GM18498 (cell line): ENCODE results near the gene NOX5.

Source experiments
- ATAC-seq: cut with Tn5 transposase; IDR thresholded peaks from one replicate; pipeline ENCODE4 v1.9.1; 2021; ENCODE audit warnings: mild to moderate bottlenecking, moderate library complexity; ENCODE audit not compliant: unreplicated experiment

Gene NOX5

GRCh38 chr15:68990231-68990991 is 24.1 kb upstream of the NOX5 start:
- ATAC-seq, result no peak

- no peak for ATAC-seq
Observed at GRCh38 chr15:68990992-68991500, 23.4 kb upstream of the NOX5 start.

GRCh38 chr15:68991723-68992122 is 22.8 kb upstream of the NOX5 start:
- ATAC-seq, result no peak

GRCh38 chr15:68992696-68993095 is 21.8 kb upstream of the NOX5 start:
- no peak for ATAC-seq

- no peak for ATAC-seq
Observed at GRCh38 chr15:68993276-68993675, 21.2 kb upstream of the NOX5 start.

GRCh38 chr15:68994149-68994548 is 20.3 kb upstream of the NOX5 start:
- no peak for ATAC-seq

GRCh38 chr15:68994981-68995761 is 19.3 kb upstream of the NOX5 start:
- ATAC-seq, result no peak

DNA sequence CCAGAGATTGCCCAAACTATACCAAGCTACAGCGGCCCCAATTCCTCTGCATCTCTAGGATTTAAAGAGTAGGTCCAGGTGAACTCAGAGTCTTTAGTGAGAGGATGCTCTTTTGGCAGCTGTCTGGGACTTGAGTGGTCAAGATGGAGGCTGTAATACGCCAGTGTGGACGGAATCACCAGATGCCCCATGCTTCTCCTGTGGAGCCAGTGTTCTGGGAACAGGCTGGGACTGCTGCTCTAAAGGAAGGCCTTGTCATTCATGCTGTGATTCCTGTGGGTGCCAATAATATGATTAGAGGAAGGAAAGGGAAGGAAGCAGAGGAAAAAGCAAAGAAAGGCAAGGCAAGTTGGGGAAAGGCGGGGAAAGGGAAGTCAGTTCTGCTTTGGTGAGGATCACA is 17.4 kb upstream of the NOX5 start:
- ATAC-seq, result no peak

DNA sequence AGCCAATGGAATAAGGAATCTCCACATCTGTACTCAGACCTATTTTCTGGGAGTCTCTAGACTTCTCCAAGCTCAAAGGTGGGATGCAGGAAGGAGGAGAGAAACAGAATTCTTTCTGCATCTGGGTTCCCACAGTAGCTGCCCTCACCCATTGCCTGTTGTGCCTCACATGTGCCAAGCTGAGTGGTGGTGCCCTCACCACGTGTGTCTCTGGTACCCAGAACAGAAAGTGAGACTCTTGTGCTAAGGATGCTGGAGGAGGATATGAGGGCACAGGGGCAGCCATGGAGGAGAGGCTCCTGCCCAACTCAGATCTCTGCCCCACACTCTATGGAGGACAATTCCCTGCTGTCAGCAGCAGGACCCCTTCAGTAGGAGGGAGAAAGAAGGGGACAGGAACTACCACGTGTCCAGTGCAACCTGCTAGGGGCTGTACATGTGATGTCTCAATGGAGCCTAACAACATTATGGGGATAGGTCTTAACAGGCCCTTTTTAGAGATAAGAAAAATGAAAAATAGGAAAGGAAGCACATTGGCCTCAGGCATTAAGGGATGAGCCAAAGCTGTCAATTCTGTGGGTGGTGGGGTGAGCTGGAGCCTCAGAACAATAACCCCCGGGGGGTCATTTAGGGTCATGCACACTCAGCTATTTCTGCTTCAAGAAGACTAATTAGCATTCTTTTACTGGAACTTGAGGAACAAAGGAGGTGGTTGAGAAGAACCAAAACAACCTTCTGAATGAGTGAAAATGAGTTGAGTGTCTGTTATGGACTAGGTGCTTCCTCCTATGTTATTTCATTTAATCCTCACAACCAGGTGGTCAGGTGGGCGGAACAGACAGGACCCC is 16.3 kb upstream of the NOX5 start:
- no peak for ATAC-seq

- no peak for ATAC-seq
Observed at GRCh38 chr15:68999091-68999490, 15.4 kb upstream of the NOX5 start.

DNA sequence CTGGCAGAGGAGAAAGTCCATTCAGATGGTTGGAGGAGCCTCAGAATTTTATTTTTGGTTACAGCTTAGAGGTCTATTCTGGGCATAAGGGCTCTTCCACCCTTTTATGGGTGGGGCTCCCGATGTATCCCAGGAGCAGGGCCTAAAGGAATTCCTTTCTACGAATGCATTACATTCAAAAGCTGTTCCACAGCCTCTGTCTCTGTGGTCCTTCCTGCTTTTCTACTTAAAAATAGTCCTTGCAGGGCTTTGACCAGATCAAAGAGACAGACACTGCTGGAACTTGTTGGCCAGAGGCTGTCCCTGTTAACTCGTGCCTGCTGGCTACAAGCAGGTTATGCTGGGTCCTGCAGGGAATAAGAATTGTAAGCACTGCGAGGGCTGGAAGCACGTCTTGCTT is 14.4 kb upstream of the NOX5 start:
- ATAC-seq, result no peak

DNA sequence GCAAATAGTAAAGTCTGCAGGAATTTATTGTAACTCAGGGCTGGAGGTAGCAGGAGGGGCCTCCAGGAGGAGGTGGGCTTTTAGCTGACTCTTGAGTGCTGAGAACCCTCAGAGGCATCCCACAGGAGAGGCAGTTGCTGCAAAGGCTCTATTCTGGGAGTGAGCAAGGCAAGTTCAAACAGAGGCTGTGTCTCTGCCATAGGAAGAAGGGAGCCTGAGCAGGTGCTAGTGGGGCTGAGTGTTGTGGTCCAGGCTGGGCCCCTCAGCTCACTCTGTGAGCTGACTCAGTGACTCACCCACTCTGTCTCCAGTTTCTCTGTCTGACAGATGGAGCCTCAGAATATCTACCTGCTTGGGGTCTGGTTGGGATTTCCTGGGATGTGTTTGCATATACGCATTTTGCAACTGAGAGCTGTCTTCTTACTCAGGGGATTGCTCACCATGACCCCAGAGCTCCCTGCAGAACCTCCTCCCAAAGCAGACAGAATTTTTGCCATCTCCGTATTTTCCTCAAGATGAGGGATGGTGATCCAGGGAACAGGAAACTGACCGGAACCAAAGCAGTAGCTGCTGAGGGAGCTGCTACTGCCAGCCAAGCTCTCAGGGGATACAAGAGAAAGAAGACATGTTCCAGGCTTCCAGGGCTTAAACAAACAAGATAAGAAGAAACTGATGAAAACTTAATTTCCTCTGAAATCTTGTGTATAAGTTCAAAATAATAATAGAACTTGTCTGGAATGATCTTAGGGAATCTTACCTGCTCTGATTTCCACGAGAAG is 13.6 kb upstream of the NOX5 start:
- ATAC-seq, result no peak

- no peak for ATAC-seq
Observed at GRCh38 chr15:69002783-69003182, 11.7 kb upstream of the NOX5 start.

DNA sequence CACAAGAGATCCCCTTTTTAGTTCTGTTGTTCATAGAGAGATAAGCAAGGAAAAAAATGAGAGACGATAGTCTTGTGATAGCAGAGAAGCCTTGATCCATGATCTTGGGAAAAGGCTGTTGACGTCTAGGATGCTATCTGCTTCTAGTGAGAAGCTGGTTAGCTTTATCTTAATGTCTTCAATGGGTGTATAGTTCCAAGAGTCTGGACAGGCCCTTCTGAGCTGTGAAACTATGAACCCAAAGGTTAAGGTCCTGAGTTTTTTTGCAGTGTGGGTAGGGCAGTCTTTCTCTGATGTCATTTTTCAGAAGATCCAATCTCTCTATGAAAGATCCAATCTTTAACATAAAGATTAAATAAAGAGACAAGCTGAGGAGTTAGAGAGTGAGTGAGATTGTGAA is 10.5 kb upstream of the NOX5 start:
- no peak for ATAC-seq

DNA sequence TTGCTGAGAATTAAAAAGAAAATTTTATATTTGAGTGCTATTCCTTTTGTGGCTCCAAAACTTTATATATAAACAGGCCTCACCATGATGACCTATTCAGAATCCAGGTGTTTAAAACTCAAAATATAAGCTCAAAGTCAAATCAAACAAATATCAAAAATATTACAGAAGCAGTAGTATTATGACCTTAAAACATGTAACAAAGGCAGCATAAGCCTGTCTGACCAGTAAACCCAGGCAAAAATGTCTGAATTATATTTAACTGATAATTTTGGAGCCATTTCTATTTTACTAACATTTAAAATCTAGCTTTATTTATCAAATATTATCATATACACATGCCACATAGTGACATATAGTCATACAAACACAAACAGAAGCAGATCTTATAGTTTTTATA is 6.4 kb upstream of the NOX5 start:
- no peak for ATAC-seq

DNA sequence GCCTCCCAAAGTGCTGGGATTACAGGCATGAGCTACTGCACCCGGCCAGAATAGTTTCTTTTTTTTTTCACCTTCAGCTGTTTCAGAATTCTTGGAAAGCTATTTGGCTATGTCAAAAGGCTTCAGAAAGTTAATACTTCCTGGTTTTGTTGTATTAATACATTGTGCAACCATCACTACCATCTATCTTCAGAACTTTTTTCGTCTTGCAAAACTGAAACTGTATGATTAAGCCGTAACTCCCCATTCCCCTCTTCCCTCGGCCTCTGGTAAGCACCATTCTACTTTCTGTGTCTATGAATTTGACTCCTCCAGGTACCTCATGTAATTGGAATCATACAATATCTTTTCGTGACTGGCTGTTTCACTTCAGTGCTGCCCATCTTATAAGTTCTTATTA is 5.2 kb upstream of the NOX5 start:
- ATAC-seq, result no peak

DNA sequence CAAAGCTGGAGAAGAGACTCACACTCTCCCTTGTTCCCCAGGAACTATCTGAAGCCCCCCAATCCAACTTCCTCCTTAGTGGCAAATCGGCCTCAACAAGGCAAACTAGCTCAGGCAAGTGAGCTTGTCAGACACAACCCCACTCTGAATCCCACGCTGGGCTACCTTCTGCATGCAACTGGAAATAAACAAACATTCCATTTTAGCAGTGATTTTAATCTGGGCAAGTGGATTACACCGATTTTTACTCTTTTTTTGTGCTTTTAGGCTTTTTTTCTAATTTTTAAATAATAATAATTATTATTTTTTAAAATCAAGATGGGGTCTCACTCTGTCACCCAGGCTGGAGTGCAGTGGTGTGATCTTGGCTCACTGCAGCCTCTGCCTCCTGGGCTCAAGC is 2.9 kb upstream of the NOX5 start:
- ATAC-seq, result no peak

GRCh38 chr15:69012761-69013364 is 1.6 kb upstream of the NOX5 start:
- ATAC-seq, result no peak

DNA sequence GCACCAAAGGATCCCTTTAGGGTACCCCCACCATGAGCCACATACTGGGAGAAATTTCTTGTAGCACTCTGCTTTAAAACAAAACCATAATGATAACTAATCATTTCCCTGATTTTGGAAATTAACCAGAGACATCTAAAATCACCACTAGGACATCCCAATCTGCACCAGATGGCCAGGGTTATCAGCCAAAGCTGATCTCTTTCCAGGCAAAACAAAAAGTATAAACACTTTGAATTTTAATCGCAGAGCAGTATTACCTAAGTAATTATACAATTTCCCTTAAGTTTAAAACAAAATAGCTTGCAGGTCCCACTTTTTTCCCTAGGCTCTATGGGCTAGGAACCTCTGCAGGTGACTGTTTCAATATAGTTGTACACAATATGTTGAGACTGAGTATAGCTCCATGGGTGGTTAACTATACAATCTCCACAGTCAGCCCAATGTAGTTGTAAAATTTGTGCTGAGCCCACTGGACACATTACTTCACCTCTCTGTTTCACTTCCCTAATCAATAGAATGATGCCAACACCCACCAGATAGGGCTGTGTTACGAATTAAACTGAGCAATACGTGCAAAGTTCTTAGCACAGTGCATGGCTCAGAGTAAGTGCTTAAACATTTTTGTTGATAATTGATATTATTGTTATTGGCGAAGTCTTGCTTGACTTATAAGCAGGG is 629 bp upstream of the NOX5 start:
- no peak for ATAC-seq

DNA sequence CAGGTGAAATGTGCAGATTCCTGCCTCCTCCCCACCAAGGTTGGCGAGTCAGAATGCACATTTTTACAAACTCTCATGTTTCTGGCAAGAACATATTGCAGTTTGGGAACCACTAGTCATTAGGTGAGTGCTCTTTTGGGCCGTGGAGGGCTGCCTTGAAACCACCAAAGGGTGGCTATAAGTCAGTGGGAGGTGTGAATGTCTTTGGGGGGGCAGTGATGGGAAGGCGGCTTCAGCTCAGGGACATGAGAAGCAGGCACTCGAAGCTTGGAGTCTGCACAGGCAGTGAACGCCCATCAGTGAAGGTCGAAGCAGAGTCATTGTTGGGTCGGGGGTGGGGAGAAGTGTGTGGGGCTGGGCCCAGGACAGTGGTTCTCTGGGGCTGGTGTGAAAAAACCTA is 1.1 kb downstream of the NOX5 start:
- no peak for ATAC-seq
